ENCODE results near the gene IPO11.
A peak's percentile ranks its signal among the peaks of the same experiment; 100 is the strongest.

Gene IPO11

GRCh38 chr5:62412549-62413329, at the start of gene IPO11:
IPO11 (plus strand) TSS chr5:62412763; CDS start chr5:62437280, 24,517 bp downstream.
- DNase-seq, result peak; percentile 95

- DNase-seq, result no peak
Measured at GRCh38 chr5:62369039-62369438, 43.5 kb upstream of the IPO11 start.

GRCh38 chr5:62371409-62371808, 41.2 kb upstream of the IPO11 start:
- no peak for DNase-seq

- DNase-seq, result no peak
Measured at GRCh38 chr5:62372600-62372999, 40.0 kb upstream of the IPO11 start.

- no peak for DNase-seq
Measured at GRCh38 chr5:62373382-62373781, 39.2 kb upstream of the IPO11 start.

- no peak for DNase-seq
Measured at GRCh38 chr5:62374090-62374489, 38.5 kb upstream of the IPO11 start.

- DNase-seq, result no peak
Measured at GRCh38 chr5:62375627-62376026, 36.9 kb upstream of the IPO11 start.

GRCh38 chr5:62376064-62376463, 36.5 kb upstream of the IPO11 start:
- DNase-seq, result no peak

- DNase-seq, result no peak
Measured at GRCh38 chr5:62385131-62385530, 27.4 kb upstream of the IPO11 start.

- DNase-seq, result no peak
Measured at GRCh38 chr5:62385816-62386400, 26.7 kb upstream of the IPO11 start.

- DNase-seq, result no peak
Measured at GRCh38 chr5:62386824-62387223, 25.7 kb upstream of the IPO11 start.

GRCh38 chr5:62395210-62395950, 17.2 kb upstream of the IPO11 start:
- DNase-seq, result no peak

- peak; percentile 86 for DNase-seq
Measured at GRCh38 chr5:62403411-62404250, 8.9 kb upstream of the IPO11 start, which contains the start of gene DIMT1. DIMT1 (minus strand) TSS chr5:62403905; CDS start chr5:62403772, 133 bp downstream.

GRCh38 chr5:62413711-62414110, 1.1 kb downstream of the IPO11 start:
- DNase-seq, result no peak

GRCh38 chr5:62418462-62419076, 6.0 kb downstream of the IPO11 start:
- no peak for DNase-seq

- DNase-seq, result no peak
Measured at GRCh38 chr5:62419609-62420008, 7.0 kb downstream of the IPO11 start.

GRCh38 chr5:62421414-62421813, 8.9 kb downstream of the IPO11 start:
- DNase-seq, result no peak

- no peak for DNase-seq
Measured at GRCh38 chr5:62424763-62425162, 12.2 kb downstream of the IPO11 start.

- no peak for DNase-seq
Measured at GRCh38 chr5:62431735-62432620, 19.4 kb downstream of the IPO11 start.

- no peak for DNase-seq
Measured at GRCh38 chr5:62432621-62433064, 20.1 kb downstream of the IPO11 start.

- DNase-seq, result no peak
Measured at GRCh38 chr5:62448528-62448927, 36.0 kb downstream of the IPO11 start.

Measured in NCI-H526 treated with DMSO at 0.1 percent for 48 hours (cell line).